ENCODE results near the gene SPSB1. TPM values are rescaled to one million over a fixed set of nuclear protein-coding genes. Genes with fewer than 3 reads are reported as not detected.

SPSB1 gene
- total and polyA plus RNA-seq, 2 of the 4 experiments (the other 2 are of a cell fraction), result 16.7 to 19.8 TPM

DNA sequence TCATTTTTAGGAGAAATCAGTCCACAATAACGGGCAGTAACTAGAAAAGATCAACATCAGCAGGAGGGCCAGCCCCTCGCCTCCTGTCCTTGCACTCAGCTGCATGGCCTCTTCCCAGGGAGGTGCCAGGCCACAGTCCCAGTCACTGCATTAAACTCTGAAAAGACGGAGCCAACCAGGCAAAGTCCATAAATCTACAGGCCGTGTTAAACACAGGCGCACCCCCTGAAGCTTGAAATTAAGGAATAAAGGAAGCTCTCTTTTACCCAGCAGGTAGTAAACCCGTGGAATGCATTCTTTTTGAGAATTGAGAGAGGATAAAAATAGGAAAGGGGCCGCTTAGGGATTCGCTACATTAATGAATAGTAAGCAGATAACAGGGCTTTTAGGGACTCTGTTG lies 39.7 kb upstream of the SPSB1 start:
- intact Hi-C loops (cut with micrococcal nuclease), result no loop called here
- Histone ChIP-seq H3K4me1 (ENCODE audit: control insufficient read depth, insufficient read depth, low read length) (peaks cover 10% of the 10 kb centered on the region; the same call in 1 of the 2 replicates), H2BK20ac (ENCODE audit: low read depth, low read length) (no peak overlapping the region), H4K8ac (ENCODE audit: low read depth in 2 of 2, low read length in 2 of 2) (no peak overlapping the region), H3K4me2 (ENCODE audit: low read depth, low read length) (no peak overlapping the region), H3K9me1 (ENCODE audit: insufficient read depth, low read length) (no peaks in the 10 kb centered on the region), H2BK5ac (ENCODE audit: low read depth, low read length, poor library complexity, severe bottlenecking) (no peak overlapping the region), H2BK15ac (ENCODE audit: low read depth, low read length) (no peak overlapping the region), H4K5ac (ENCODE audit: low read depth, low read length) (no peak overlapping the region), H3K79me1 (ENCODE audit: low read depth in 1 of 2, low read length in 2 of 2) (peaks cover 4 to 19% of the 10 kb centered on the region in 2 experiments), H3K9ac (ENCODE audit: low read depth, low read length) (no peak overlapping the region), H3K18ac (ENCODE audit: low read depth, low read length) (no peak overlapping the region), H3K56ac (ENCODE audit: extremely low read depth, insufficient read depth, low read length) (no peak overlapping the region), H3K36me3 (ENCODE audit: control insufficient read depth, insufficient read depth, low read length) (peaks cover 10% of the 10 kb centered on the region), H3K23ac (ENCODE audit: low read depth, low read length) (no peak overlapping the region), H2AK9ac (replicated peaks; ENCODE audit: low read depth, low read length, poor library complexity) (no peak overlapping the region), H3K4ac (ENCODE audit: low read depth, low read length) (no peak overlapping the region), H3K27me3 (ENCODE audit: control insufficient read depth, insufficient read depth, low read length) (no peaks in the 10 kb centered on the region), H3K9me3 (ENCODE audit: control insufficient read depth, insufficient read depth, low read length) (no peaks in the 10 kb centered on the region), H3K14ac (replicated peaks; ENCODE audit: low read depth, low read length) (no peak overlapping the region), H3K4me3 (ENCODE audit: insufficient read depth, low read depth, low read length) (no peak overlapping the region), H4K20me1 (ENCODE audit: insufficient read depth, low read length) (peaks cover 6% of the 10 kb centered on the region; the same call in 1 of the 2 replicates), H2AFZ (replicated peaks; ENCODE audit: low read length, poor library complexity) (no peak overlapping the region), H3K27ac (ENCODE audit: insufficient read depth, low read length) (no peak overlapping the region), H2AK5ac (ENCODE audit: low read depth, low read length) (no peak overlapping the region), H2BK120ac (ENCODE audit: low read depth, low read length) (no peak overlapping the region), H4K91ac (ENCODE audit: insufficient read depth, low read depth, low read length) (no peak overlapping the region)
- ChIA-PET CTCF (no interaction called here), POLR2A (ENCODE audit: unreplicated experiment) (interaction anchor here (0.6 kb wide), 1 partner anchor 9 kb away, joined by 3 read pairs; no protein-coding TSS in a partner anchor)
- in situ Hi-C loops (cut with MboI; ENCODE audit: low sequenced_read_pairs), result no loop called here
- BruUV-seq (replicated peaks), result no TSS peak
- ATAC-seq (ENCODE audit: low read depth), result no peak
- 40% methylated on average over 1 of the region's 8 CpGs; no CpG with 5 or more reads in 1 of the 2 experiments for WGBS, 2 experiments (ENCODE audit: extremely low coverage in 2 of 2, insufficient read length in 1 of 2)
- TF ChIP-seq NFE2L2 (IDR thresholded peaks at IDR 0.05; ENCODE audit: low read depth, low read length) (no peak), RAD21 (IDR thresholded peaks at IDR 0.05; ENCODE audit: low read length) (no peak), CEBPB (IDR thresholded peaks at IDR 0.05; ENCODE audit: low read depth, low read length) (no peak), FOS (IDR thresholded peaks at IDR 0.05; ENCODE audit: low read depth, low read length) (no peak), RFX5 (IDR thresholded peaks at IDR 0.05; ENCODE audit: low read depth, low read length) (no peak), SMC3 (IDR thresholded peaks at IDR 0.05; ENCODE audit: low read depth, low read length) (no peak), BHLHE40 (IDR thresholded peaks at IDR 0.05; ENCODE audit: low read depth, low read length) (no peak), CHD1 (IDR thresholded peaks at IDR 0.05; ENCODE audit: low read depth, low read length) (no peak), RCOR1 (IDR thresholded peaks at IDR 0.05; ENCODE audit: insufficient replicate concordance, low read length) (no peak), MAZ (IDR thresholded peaks at IDR 0.05; ENCODE audit: borderline replicate concordance, low read depth, low read length) (no peak), MAFK (IDR thresholded peaks at IDR 0.05; ENCODE audit: low read depth, low read length) (no peak), MXI1 (IDR thresholded peaks at IDR 0.05; ENCODE audit: borderline replicate concordance, low read depth, low read length) (no peak), POLR2A (IDR thresholded peaks at IDR 0.05; ENCODE audit: low read depth, low read length) (no peak)
- TF ChIP-seq, protein P1, sequence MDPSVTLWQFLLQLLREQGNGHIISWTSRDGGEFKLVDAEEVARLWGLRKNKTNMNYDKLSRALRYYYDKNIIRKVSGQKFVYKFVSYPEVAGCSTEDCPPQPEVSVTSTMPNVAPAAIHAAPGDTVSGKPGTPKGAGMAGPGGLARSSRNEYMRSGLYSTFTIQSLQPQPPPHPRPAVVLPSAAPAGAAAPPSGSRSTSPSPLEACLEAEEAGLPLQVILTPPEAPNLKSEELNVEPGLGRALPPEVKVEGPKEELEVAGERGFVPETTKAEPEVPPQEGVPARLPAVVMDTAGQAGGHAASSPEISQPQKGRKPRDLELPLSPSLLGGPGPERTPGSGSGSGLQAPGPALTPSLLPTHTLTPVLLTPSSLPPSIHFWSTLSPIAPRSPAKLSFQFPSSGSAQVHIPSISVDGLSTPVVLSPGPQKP (IDR thresholded peaks at IDR 0.05; ENCODE audit: borderline replicate concordance, low read depth, low read length), result no peak
- TF ChIP-seq, protein P2, sequence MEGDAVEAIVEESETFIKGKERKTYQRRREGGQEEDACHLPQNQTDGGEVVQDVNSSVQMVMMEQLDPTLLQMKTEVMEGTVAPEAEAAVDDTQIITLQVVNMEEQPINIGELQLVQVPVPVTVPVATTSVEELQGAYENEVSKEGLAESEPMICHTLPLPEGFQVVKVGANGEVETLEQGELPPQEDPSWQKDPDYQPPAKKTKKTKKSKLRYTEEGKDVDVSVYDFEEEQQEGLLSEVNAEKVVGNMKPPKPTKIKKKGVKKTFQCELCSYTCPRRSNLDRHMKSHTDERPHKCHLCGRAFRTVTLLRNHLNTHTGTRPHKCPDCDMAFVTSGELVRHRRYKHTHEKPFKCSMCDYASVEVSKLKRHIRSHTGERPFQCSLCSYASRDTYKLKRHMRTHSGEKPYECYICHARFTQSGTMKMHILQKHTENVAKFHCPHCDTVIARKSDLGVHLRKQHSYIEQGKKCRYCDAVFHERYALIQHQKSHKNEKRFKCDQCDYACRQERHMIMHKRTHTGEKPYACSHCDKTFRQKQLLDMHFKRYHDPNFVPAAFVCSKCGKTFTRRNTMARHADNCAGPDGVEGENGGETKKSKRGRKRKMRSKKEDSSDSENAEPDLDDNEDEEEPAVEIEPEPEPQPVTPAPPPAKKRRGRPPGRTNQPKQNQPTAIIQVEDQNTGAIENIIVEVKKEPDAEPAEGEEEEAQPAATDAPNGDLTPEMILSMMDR (conservative IDR thresholded peaks at IDR 0.05; ENCODE audit: low read depth, low read length), result no peak
- TF ChIP-seq, protein P3, sequence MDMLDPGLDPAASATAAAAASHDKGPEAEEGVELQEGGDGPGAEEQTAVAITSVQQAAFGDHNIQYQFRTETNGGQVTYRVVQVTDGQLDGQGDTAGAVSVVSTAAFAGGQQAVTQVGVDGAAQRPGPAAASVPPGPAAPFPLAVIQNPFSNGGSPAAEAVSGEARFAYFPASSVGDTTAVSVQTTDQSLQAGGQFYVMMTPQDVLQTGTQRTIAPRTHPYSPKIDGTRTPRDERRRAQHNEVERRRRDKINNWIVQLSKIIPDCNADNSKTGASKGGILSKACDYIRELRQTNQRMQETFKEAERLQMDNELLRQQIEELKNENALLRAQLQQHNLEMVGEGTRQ (IDR thresholded peaks at IDR 0.05; ENCODE audit: low read depth, low read length), result no peak
- dilution Hi-C loops (cut with HindIII; ENCODE audit: low sequenced_read_pairs, unreplicated experiment), result no loop called here
- no peak for DNase-seq

Data from IMR-90 (cell line).